ENCODE measurements around the gene PTGIS. TPM values are rescaled to one million over a fixed set of nuclear protein-coding genes. Genes with fewer than 3 reads are reported as not detected.
"Not testable (repeated sequence)": the region's sequence is repeated elsewhere in the genome, so short reads cannot be mapped to it uniquely, and the experiment has no call there.

The PTGIS gene
- total RNA-seq: 1 to 10 TPM; 1.9 to 2.5 TPM

GRCh38 chr20:49567421-49568277 is at the start of gene PTGIS:
TSS of gene PTGIS (minus strand) at chr20:49568137. CDS start at chr20:49568116, 21 bp downstream.
- Mint-ChIP-seq H3K36me3 (ENCODE audit: low read depth) (peaks cover 9% of the 10 kb centered on the region), H3K4me3 (peak within 1 kb of the TSS; percentile 31)
- CTCF ChIA-PET: no interaction called here

GRCh38 chr20:49617394-49617793 is 49.5 kb upstream of the PTGIS start:
- H3K9me3 Mint-ChIP-seq (ENCODE audit: insufficient read depth); H3K4me3 Mint-ChIP-seq; POLR2A ChIA-PET; CTCF ChIA-PET; H3K27ac Mint-ChIP-seq; H3K27me3 Mint-ChIP-seq (ENCODE audit: low read depth); ATAC-seq; H3K4me1 Mint-ChIP-seq (ENCODE audit: low read depth); DNase-seq; H3K36me3 Mint-ChIP-seq (ENCODE audit: low read depth): not testable (repeated sequence)

More at GRCh38 chr20:49567421-49568277, at the start of gene PTGIS:
- POLR2A ChIA-PET: no interaction called here
- Mint-ChIP-seq H3K27me3 (ENCODE audit: low read depth) (peaks cover 39% of the 10 kb centered on the region), H3K9me3 (ENCODE audit: insufficient read depth) (peaks cover 4% of the 10 kb centered on the region), H3K4me1 (ENCODE audit: low read depth) (peaks cover 33% of the 10 kb centered on the region), H3K27ac (peak within 1 kb of the TSS; percentile 25)
- DNase-seq: no peak
- ATAC-seq: peak; percentile 61

GRCh38 chr20:49616154-49617007 is 48.4 kb upstream of the PTGIS start:
- no peak for ATAC-seq
- Mint-ChIP-seq H3K27me3 (ENCODE audit: low read depth) (no peaks in the 10 kb centered on the region), H3K4me3 (no peak overlapping the region), H3K27ac (no peak overlapping the region), H3K4me1 (ENCODE audit: low read depth) (no peaks in the 10 kb centered on the region), H3K9me3 (ENCODE audit: insufficient read depth) (no peaks in the 10 kb centered on the region), H3K36me3 (ENCODE audit: low read depth) (no peaks in the 10 kb centered on the region)
- ChIA-PET POLR2A (no interaction called here), CTCF (interaction anchor here (10.1 kb wide), 1 partner anchor 230 kb away, joined by 155 read pairs; no protein-coding TSS in a partner anchor)
- no peak for DNase-seq

- Mint-ChIP-seq H3K27me3 (ENCODE audit: low read depth) (no peaks in the 10 kb centered on the region), H3K9me3 (ENCODE audit: insufficient read depth) (no peaks in the 10 kb centered on the region), H3K36me3 (ENCODE audit: low read depth) (no peaks in the 10 kb centered on the region), H3K4me3 (no peak overlapping the region), H3K4me1 (ENCODE audit: low read depth) (peaks cover 7% of the 10 kb centered on the region), H3K27ac (no peak overlapping the region)
- ChIA-PET CTCF (interaction anchor here (10.1 kb wide), 1 partner anchor 231 kb away, joined by 155 read pairs; no protein-coding TSS in a partner anchor), POLR2A (no interaction called here)
- ATAC-seq: no peak
- no peak for DNase-seq
Measured at GRCh38 chr20:49615401-49616153, 47.6 kb upstream of the PTGIS start.

GRCh38 chr20:49615051-49615400 is 47.1 kb upstream of the PTGIS start:
- ATAC-seq; H3K27ac Mint-ChIP-seq; H3K4me3 Mint-ChIP-seq; H3K4me1 Mint-ChIP-seq (ENCODE audit: low read depth); POLR2A ChIA-PET; H3K36me3 Mint-ChIP-seq (ENCODE audit: low read depth); DNase-seq; H3K9me3 Mint-ChIP-seq (ENCODE audit: insufficient read depth); H3K27me3 Mint-ChIP-seq (ENCODE audit: low read depth): not testable (repeated sequence)
- CTCF ChIA-PET: interaction anchor here (0.9 to 15.3 kb wide), 5 partner anchors 74 to 273 kb away, joined by 3 to 459 read pairs (median 3); no protein-coding TSS in a partner anchor

GRCh38 chr20:49614338-49615050 is 46.6 kb upstream of the PTGIS start:
- H3K9me3 Mint-ChIP-seq (ENCODE audit: insufficient read depth): no peaks in the 10 kb centered on the region
- H3K36me3 Mint-ChIP-seq (ENCODE audit: low read depth): no peaks in the 10 kb centered on the region
- peaks cover 8% of the 10 kb centered on the region for H3K4me1 Mint-ChIP-seq (ENCODE audit: low read depth)
- no peaks in the 10 kb centered on the region for H3K27me3 Mint-ChIP-seq (ENCODE audit: low read depth)
- POLR2A ChIA-PET: no interaction called here
- ATAC-seq (no peak), DNase-seq (no peak)
- peak overlapping the region; percentile 43 for H3K27ac Mint-ChIP-seq
- no peak overlapping the region for H3K4me3 Mint-ChIP-seq
- CTCF ChIA-PET: interaction anchor here (0.9 to 15.3 kb wide), 6 partner anchors 11 to 274 kb away, joined by 3 to 459 read pairs (median 4); no protein-coding TSS in a partner anchor

GRCh38 chr20:49612127-49612738 is 44.3 kb upstream of the PTGIS start:
- CTCF ChIA-PET: interaction anchor here (0.7 to 15.3 kb wide), 19 partner anchors 15 to 280 kb away, joined by 3 to 459 read pairs (median 3); no protein-coding TSS in a partner anchor
- ATAC-seq: no peak
- no peaks in the 10 kb centered on the region for H3K27me3 Mint-ChIP-seq (ENCODE audit: low read depth)
- no peak for DNase-seq
- H3K4me1 Mint-ChIP-seq (ENCODE audit: low read depth): peaks cover 24% of the 10 kb centered on the region
- H3K4me3 Mint-ChIP-seq: no peak overlapping the region
- H3K36me3 Mint-ChIP-seq (ENCODE audit: low read depth): peaks cover 6% of the 10 kb centered on the region
- H3K27ac Mint-ChIP-seq: no peak overlapping the region
- H3K9me3 Mint-ChIP-seq (ENCODE audit: insufficient read depth): no peaks in the 10 kb centered on the region
- POLR2A ChIA-PET: no interaction called here

GRCh38 chr20:49611539-49612126 is 43.7 kb upstream of the PTGIS start:
- H3K36me3 Mint-ChIP-seq (ENCODE audit: low read depth); POLR2A ChIA-PET; H3K9me3 Mint-ChIP-seq (ENCODE audit: insufficient read depth); H3K27ac Mint-ChIP-seq; H3K27me3 Mint-ChIP-seq (ENCODE audit: low read depth); ATAC-seq; H3K4me3 Mint-ChIP-seq; DNase-seq: not testable (repeated sequence)
- CTCF ChIA-PET: interaction anchor here (0.7 to 15.3 kb wide), 17 partner anchors 16 to 281 kb away, joined by 3 to 459 read pairs (median 3); no protein-coding TSS in a partner anchor
- peaks cover 24% of the 10 kb centered on the region for H3K4me1 Mint-ChIP-seq (ENCODE audit: low read depth)

- CTCF ChIA-PET: interaction anchor here (0.7 to 15.3 kb wide), 33 partner anchors 9 to 305 kb away, joined by 3 to 459 read pairs (median 4); no protein-coding TSS in a partner anchor
- H3K4me1 Mint-ChIP-seq (ENCODE audit: low read depth): peaks cover 24% of the 10 kb centered on the region
- POLR2A ChIA-PET: interaction anchor here (0.6 to 1.5 kb wide), 4 partner anchors 15 to 71 kb away, joined by 3 to 5 read pairs (median 4); no protein-coding TSS in a partner anchor
- H3K36me3 Mint-ChIP-seq (ENCODE audit: low read depth): peaks cover 6% of the 10 kb centered on the region
- no peaks in the 10 kb centered on the region for H3K9me3 Mint-ChIP-seq (ENCODE audit: insufficient read depth)
- H3K4me3 Mint-ChIP-seq: peak overlapping the region; percentile 52
- H3K27me3 Mint-ChIP-seq (ENCODE audit: low read depth): no peaks in the 10 kb centered on the region
- DNase-seq (peak; percentile 83), ATAC-seq (peak; percentile 72)
- peak overlapping the region; percentile 30 for H3K27ac Mint-ChIP-seq
Measured at GRCh38 chr20:49610691-49611538, 43.0 kb upstream of the PTGIS start.
